Astrocyte (in vitro differentiated cells and primary cell): ENCODE results near the gene DUSP14. TPM values are rescaled to one million over a fixed set of nuclear protein-coding genes. Genes with fewer than 3 reads are reported as not detected.

Source experiments
- DNase-seq: peaks from one replicate; pipeline ENCODE4 v3.0.0-alpha.2; 2010; ENCODE audit warnings: low read depth
- FAIRE-seq: peaks from 2 replicates; lab custom pipeline; 2011; peaks lifted over from hg19 to GRCh38; lab: Jason Lieb, UNC
- H2AFZ ChIP-seq: 2 replicates; pipeline ENCODE4 v1.6.0; 2012; ENCODE audit warnings: low read depth, low read length, inconsistent platforms
- H3K27ac ChIP-seq: 2 replicates; pipeline ENCODE4 v1.5.1; 2011; ENCODE audit warnings: low read depth, low read length, inconsistent platforms
- H3K27me3 ChIP-seq: 2 replicates; pipeline ENCODE4 v1.6.0; 2011; ENCODE audit warnings: low read length, inconsistent platforms; ENCODE audit not compliant: insufficient read depth
- H3K36me3 ChIP-seq: 2 replicates; pipeline ENCODE4 v1.5.1; 2011; ENCODE audit warnings: low read length, inconsistent platforms; ENCODE audit not compliant: insufficient read depth
- H3K4me1 ChIP-seq: 2 replicates; pipeline ENCODE4 v1.5.1; 2011; ENCODE audit warnings: low read length, inconsistent platforms; ENCODE audit not compliant: insufficient read depth
- H3K4me2 ChIP-seq: 2 replicates; pipeline ENCODE4 v1.6.0; 2012; ENCODE audit warnings: low read length, inconsistent platforms
- H3K4me3 ChIP-seq: 2 replicates; pipeline ENCODE4 v1.5.1; 2011; ENCODE audit warnings: low read depth, mild to moderate bottlenecking, low read length, inconsistent platforms; ENCODE audit not compliant: insufficient read depth
- H3K79me2 ChIP-seq: 2 replicates; pipeline ENCODE4 v1.6.0; 2012; ENCODE audit warnings: mild to moderate bottlenecking, low read length, inconsistent platforms; ENCODE audit not compliant: insufficient read depth
- H3K9ac ChIP-seq: 2 replicates; pipeline ENCODE4 v1.6.0; 2012; ENCODE audit warnings: mild to moderate bottlenecking, low read length, inconsistent platforms
- H3K9me3 ChIP-seq: 2 replicates; pipeline ENCODE4 v1.5.1; 2012; ENCODE audit warnings: low read depth, mild to moderate bottlenecking, low read length, inconsistent platforms; ENCODE audit not compliant: insufficient read depth
- H4K20me1 ChIP-seq: 2 replicates; pipeline ENCODE4 v1.6.0; 2012; ENCODE audit warnings: low read length, inconsistent platforms; ENCODE audit not compliant: insufficient read depth
- H3K27ac Mint-ChIP-seq: one replicate; pipeline ENCODE4 v1.8.0; 2021; ENCODE audit warnings: mild to moderate bottlenecking, mixed read lengths; ENCODE audit not compliant: unreplicated experiment
- H3K27me3 Mint-ChIP-seq: one replicate; pipeline ENCODE4 v1.8.0; 2021; ENCODE audit warnings: low read depth, mixed read lengths; ENCODE audit not compliant: unreplicated experiment
- H3K36me3 Mint-ChIP-seq: one replicate; pipeline ENCODE4 v1.8.0; 2021; ENCODE audit warnings: low read depth, mixed read lengths; ENCODE audit not compliant: unreplicated experiment
- H3K4me1 Mint-ChIP-seq: one replicate; pipeline ENCODE4 v1.8.0; 2021; ENCODE audit warnings: low read depth, mixed read lengths; ENCODE audit not compliant: unreplicated experiment
- H3K4me3 Mint-ChIP-seq: one replicate; pipeline ENCODE4 v1.8.0; 2021; ENCODE audit warnings: mild to moderate bottlenecking, moderate library complexity, mixed read lengths; ENCODE audit not compliant: unreplicated experiment
- H3K9me3 Mint-ChIP-seq: one replicate; pipeline ENCODE4 v1.8.0; 2021; ENCODE audit warnings: mild to moderate bottlenecking, mixed read lengths; ENCODE audit not compliant: unreplicated experiment
- CTCF ChIP-seq: IDR thresholded peaks from 2 replicates; pipeline ENCODE4 v1.5.1; 2011; ENCODE audit warnings: low read depth, mild to moderate bottlenecking, inconsistent platforms, low read length, moderate library complexity; ENCODE audit not compliant: insufficient read depth
- EZH2 ChIP-seq: IDR thresholded peaks from 2 replicates; pipeline ENCODE4 v1.6.1; 2012; ENCODE audit warnings: mild to moderate bottlenecking, low read length, inconsistent platforms; ENCODE audit not compliant: insufficient read depth
- total RNA-seq: library from RNA; stranded (reverse); gene quantifications from 2 replicates; pipeline ENCODE4 v1.2.1, GENCODE V29; 2021

Gene DUSP14
- total RNA-seq, 1 donor from 2014 or later: 69.1 TPM

GRCh38 chr17:37553401-37553966, 63.8 kb downstream of the DUSP14 start:
- Mint-ChIP-seq H3K4me1 (peaks cover 2% of the 10 kb centered on the region), H3K27ac (no peak overlapping the region), H3K9me3 (no peaks in the 10 kb centered on the region), H3K36me3 (peaks cover 8% of the 10 kb centered on the region), H3K4me3 (no peak overlapping the region), H3K27me3 (no peaks in the 10 kb centered on the region)
- Histone ChIP-seq H4K20me1 (peaks cover 32% of the 10 kb centered on the region), H3K4me3 (no peak overlapping the region), H3K27ac (no peak overlapping the region), H2AFZ (no peak overlapping the region), H3K79me2 (peaks cover 34% of the 10 kb centered on the region), H3K9ac (no peak overlapping the region), H3K27me3 (no peaks in the 10 kb centered on the region), H3K9me3 (no peaks in the 10 kb centered on the region), H3K4me2 (no peak overlapping the region), H3K36me3 (peaks cover 35% of the 10 kb centered on the region), H3K4me1 (no peaks in the 10 kb centered on the region)
- DNase-seq (no peak), FAIRE-seq (no peak)
- no peak for TF ChIP-seq CTCF

- Histone ChIP-seq H3K79me2 (peaks cover 19% of the 10 kb centered on the region), H3K27ac (no peak overlapping the region), H3K27me3 (no peaks in the 10 kb centered on the region), H3K36me3 (peaks cover 35% of the 10 kb centered on the region), H4K20me1 (peaks cover 22% of the 10 kb centered on the region), H2AFZ (no peak overlapping the region), H3K4me3 (no peak overlapping the region), H3K9ac (no peak overlapping the region), H3K4me2 (no peak overlapping the region), H3K4me1 (no peaks in the 10 kb centered on the region), H3K9me3 (no peaks in the 10 kb centered on the region)
- Mint-ChIP-seq H3K4me3 (no peak overlapping the region), H3K9me3 (no peaks in the 10 kb centered on the region), H3K4me1 (peaks cover 2% of the 10 kb centered on the region), H3K36me3 (peaks cover 13% of the 10 kb centered on the region), H3K27ac (no peak overlapping the region), H3K27me3 (no peaks in the 10 kb centered on the region)
- no peak for TF ChIP-seq CTCF
- TF ChIP-seq EZH2: no peak
- no peak for DNase-seq
- no peak for FAIRE-seq
These were observed 65.7 kb downstream of the DUSP14 start for GRCh38 chr17:37555386-37555785.

- peaks cover 16% of the 10 kb centered on the region for H3K36me3 Mint-ChIP-seq
- DNase-seq (no peak), FAIRE-seq (no peak)
- H3K4me1 Mint-ChIP-seq: no peaks in the 10 kb centered on the region
- H3K4me3 Mint-ChIP-seq: no peak overlapping the region
- H3K27me3 ChIP-seq: no peaks in the 10 kb centered on the region
- H3K27ac Mint-ChIP-seq: no peak overlapping the region
- H3K9ac ChIP-seq: no peak overlapping the region
- peaks cover 29% of the 10 kb centered on the region for H3K36me3 ChIP-seq
- no peaks in the 10 kb centered on the region for H3K27me3 Mint-ChIP-seq
- H3K4me3 ChIP-seq: no peak overlapping the region
- H3K27ac ChIP-seq: no peak overlapping the region
- peaks cover 4% of the 10 kb centered on the region for H3K79me2 ChIP-seq
- H3K9me3 Mint-ChIP-seq: no peaks in the 10 kb centered on the region
- H3K4me1 ChIP-seq: no peaks in the 10 kb centered on the region
- H3K9me3 ChIP-seq: no peaks in the 10 kb centered on the region
- H3K4me2 ChIP-seq: no peak overlapping the region
- peaks cover 7% of the 10 kb centered on the region for H4K20me1 ChIP-seq
- no peak overlapping the region for H2AFZ ChIP-seq
- TF ChIP-seq EZH2 (no peak), CTCF (no peak)
These were observed 67.8 kb downstream of the DUSP14 start for GRCh38 chr17:37557482-37557881.
